ENCODE data around the gene TERT.

TERT gene

GRCh38 chr5:1259806-1260480, 34.9 kb downstream of the TERT start:
- H3K27me3 ChIP-seq (ENCODE audit: insufficient read depth, low read length, poor library complexity) = no peaks in the 10 kb centered on the region
- H3K79me1 ChIP-seq (ENCODE audit: low read length) = no peaks in the 10 kb centered on the region
- no peaks in the 10 kb centered on the region for H3K4me1 ChIP-seq (ENCODE audit: control insufficient read depth, low read depth, low read length)
- no peak overlapping the region for H3K23ac ChIP-seq (ENCODE audit: low read length)
- H3K18ac ChIP-seq (ENCODE audit: low read length) = no peak overlapping the region
- H2BK15ac ChIP-seq (replicated peaks; ENCODE audit: low read depth) = no peak overlapping the region
- H2BK5ac ChIP-seq (ENCODE audit: low read length) = no peak overlapping the region
- H2BK120ac ChIP-seq (ENCODE audit: low read depth, low read length) = no peak overlapping the region
- no peak overlapping the region for H4K8ac ChIP-seq (ENCODE audit: low read depth, low read length)
- no peak overlapping the region for H3K4me3 ChIP-seq (ENCODE audit: low read length)
- no peak overlapping the region for H3K56ac ChIP-seq (ENCODE audit: low read length)
- DNase-seq = no peak
- H3K9ac ChIP-seq (ENCODE audit: low read length) = no peak overlapping the region
- H3K4me2 ChIP-seq (ENCODE audit: low read length) = no peak overlapping the region
- H3K27ac ChIP-seq (ENCODE audit: low read depth, low read length) = no peak overlapping the region
- H2AK5ac ChIP-seq (ENCODE audit: low read length) = no peak overlapping the region
- no peak overlapping the region for H3K4ac ChIP-seq (ENCODE audit: low read depth, low read length)
- H3K79me2 ChIP-seq (ENCODE audit: control insufficient read depth, insufficient read depth, low read length) = no peaks in the 10 kb centered on the region
- no peak overlapping the region for H4K5ac ChIP-seq (ENCODE audit: low read length)
- H3K36me3 ChIP-seq (ENCODE audit: control insufficient read depth, insufficient read depth, low read length) = no peaks in the 10 kb centered on the region
- WGBS (ENCODE audit: extremely low coverage, insufficient coverage, low lambda C conversion rate) = no CpG with 5 or more reads among the region's 23 CpGs

DNA sequence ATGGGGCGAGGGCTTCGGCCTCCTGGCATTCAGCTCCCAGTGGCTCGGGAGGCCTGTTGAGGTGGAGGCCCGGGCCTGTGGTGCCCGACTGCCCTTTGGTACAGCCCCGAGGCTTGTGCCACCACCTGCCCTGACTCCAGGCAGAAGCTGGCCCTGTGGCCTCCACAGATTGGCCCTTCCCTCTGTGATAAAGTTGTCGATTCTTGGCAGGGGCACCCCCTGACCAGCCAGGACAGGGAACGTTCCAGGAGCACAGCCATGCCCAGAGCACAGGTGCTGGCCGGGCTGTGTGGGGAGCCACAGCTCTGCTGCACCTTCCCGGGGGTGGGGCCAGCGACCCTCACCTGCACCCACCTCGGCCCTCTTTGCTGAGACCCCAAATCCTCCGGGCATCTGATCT, 37.0 kb downstream of the TERT start:
- Histone ChIP-seq H2AK5ac (ENCODE audit: low read length) (no peak overlapping the region), H3K56ac (ENCODE audit: low read length) (no peak overlapping the region), H4K5ac (ENCODE audit: low read length) (no peak overlapping the region), H2BK15ac (replicated peaks; ENCODE audit: low read depth) (no peak overlapping the region), H3K4me2 (ENCODE audit: low read length) (no peak overlapping the region), H3K9ac (ENCODE audit: low read length) (no peak overlapping the region), H3K23ac (ENCODE audit: low read length) (no peak overlapping the region), H4K8ac (ENCODE audit: low read depth, low read length) (no peak overlapping the region), H3K79me2 (ENCODE audit: control insufficient read depth, insufficient read depth, low read length) (no peaks in the 10 kb centered on the region), H3K27ac (ENCODE audit: low read depth, low read length) (no peak overlapping the region), H2BK5ac (ENCODE audit: low read length) (no peak overlapping the region), H3K79me1 (ENCODE audit: low read length) (no peaks in the 10 kb centered on the region), H3K18ac (ENCODE audit: low read length) (no peak overlapping the region), H3K4me1 (ENCODE audit: control insufficient read depth, low read depth, low read length) (no peaks in the 10 kb centered on the region), H3K4me3 (ENCODE audit: low read length) (no peak overlapping the region), H3K4ac (ENCODE audit: low read depth, low read length) (no peak overlapping the region), H3K36me3 (ENCODE audit: control insufficient read depth, insufficient read depth, low read length) (no peaks in the 10 kb centered on the region), H3K27me3 (ENCODE audit: insufficient read depth, low read length, poor library complexity) (no peaks in the 10 kb centered on the region), H2BK120ac (ENCODE audit: low read depth, low read length) (no peak overlapping the region)
- WGBS (ENCODE audit: extremely low coverage, insufficient coverage, low lambda C conversion rate) = no CpG with 5 or more reads among the region's 13 CpGs
- no peak for DNase-seq

DNA sequence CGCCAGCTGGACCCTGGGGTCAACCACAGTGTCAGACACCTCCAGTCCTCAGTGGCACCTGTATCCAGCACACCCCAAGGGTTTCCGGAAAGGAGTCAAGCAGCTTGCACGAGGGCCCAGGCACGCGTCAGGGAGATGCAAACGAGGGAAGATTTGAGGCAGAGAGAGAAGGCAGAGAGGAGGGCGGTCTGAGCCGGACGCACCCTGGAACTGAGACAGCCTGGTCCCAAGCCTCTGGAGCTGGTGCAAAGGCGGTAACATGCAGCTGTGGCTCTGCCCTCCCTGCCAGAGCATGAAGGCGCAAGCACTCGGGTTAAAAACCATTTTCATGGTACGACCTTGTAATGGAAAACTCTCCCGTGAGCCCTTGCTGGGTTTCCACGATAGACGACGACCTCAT, 37.5 kb downstream of the TERT start:
- Histone ChIP-seq H2BK5ac (ENCODE audit: low read length) (no peak overlapping the region), H3K4me2 (ENCODE audit: low read length) (no peak overlapping the region), H3K36me3 (ENCODE audit: control insufficient read depth, insufficient read depth, low read length) (no peaks in the 10 kb centered on the region), H3K9ac (ENCODE audit: low read length) (no peak overlapping the region), H4K5ac (ENCODE audit: low read length) (no peak overlapping the region), H3K56ac (ENCODE audit: low read length) (no peak overlapping the region), H3K18ac (ENCODE audit: low read length) (no peak overlapping the region), H3K79me1 (ENCODE audit: low read length) (no peaks in the 10 kb centered on the region), H2AK5ac (ENCODE audit: low read length) (no peak overlapping the region), H2BK120ac (ENCODE audit: low read depth, low read length) (no peak overlapping the region), H4K8ac (ENCODE audit: low read depth, low read length) (no peak overlapping the region), H3K4me3 (ENCODE audit: low read length) (no peak overlapping the region), H3K4ac (ENCODE audit: low read depth, low read length) (no peak overlapping the region), H3K4me1 (ENCODE audit: control insufficient read depth, low read depth, low read length) (no peaks in the 10 kb centered on the region), H3K79me2 (ENCODE audit: control insufficient read depth, insufficient read depth, low read length) (no peaks in the 10 kb centered on the region), H2BK15ac (replicated peaks; ENCODE audit: low read depth) (no peak overlapping the region), H3K27ac (ENCODE audit: low read depth, low read length) (no peak overlapping the region), H3K23ac (ENCODE audit: low read length) (no peak overlapping the region), H3K27me3 (ENCODE audit: insufficient read depth, low read length, poor library complexity) (no peaks in the 10 kb centered on the region)
- WGBS (ENCODE audit: extremely low coverage, insufficient coverage, low lambda C conversion rate) = no CpG with 5 or more reads among the region's 17 CpGs
- DNase-seq = no peak

GRCh38 chr5:1256776-1257175, 38.1 kb downstream of the TERT start:
- Histone ChIP-seq H4K8ac (ENCODE audit: low read depth, low read length) (no peak overlapping the region), H3K36me3 (ENCODE audit: control insufficient read depth, insufficient read depth, low read length) (no peaks in the 10 kb centered on the region), H3K18ac (ENCODE audit: low read length) (no peak overlapping the region), H3K27ac (ENCODE audit: low read depth, low read length) (no peak overlapping the region), H3K4ac (ENCODE audit: low read depth, low read length) (no peak overlapping the region), H3K27me3 (ENCODE audit: insufficient read depth, low read length, poor library complexity) (no peaks in the 10 kb centered on the region), H3K23ac (ENCODE audit: low read length) (no peak overlapping the region), H3K4me3 (ENCODE audit: low read length) (no peak overlapping the region), H3K79me1 (ENCODE audit: low read length) (no peaks in the 10 kb centered on the region), H2BK5ac (ENCODE audit: low read length) (no peak overlapping the region), H3K4me2 (ENCODE audit: low read length) (no peak overlapping the region), H3K4me1 (ENCODE audit: control insufficient read depth, low read depth, low read length) (no peaks in the 10 kb centered on the region), H3K9ac (ENCODE audit: low read length) (no peak overlapping the region), H3K79me2 (ENCODE audit: control insufficient read depth, insufficient read depth, low read length) (no peaks in the 10 kb centered on the region), H2BK15ac (replicated peaks; ENCODE audit: low read depth) (no peak overlapping the region), H2AK5ac (ENCODE audit: low read length) (no peak overlapping the region), H4K5ac (ENCODE audit: low read length) (no peak overlapping the region), H2BK120ac (ENCODE audit: low read depth, low read length) (no peak overlapping the region), H3K56ac (ENCODE audit: low read length) (no peak overlapping the region)
- DNase-seq = no peak
- WGBS (ENCODE audit: extremely low coverage, insufficient coverage, low lambda C conversion rate) = no CpG with 5 or more reads among the region's 23 CpGs

GRCh38 chr5:1255081-1255561, 39.7 kb downstream of the TERT start:
- H3K23ac ChIP-seq (ENCODE audit: low read length) = no peak overlapping the region
- no peak overlapping the region for H2BK15ac ChIP-seq (replicated peaks; ENCODE audit: low read depth)
- no peaks in the 10 kb centered on the region for H3K27me3 ChIP-seq (ENCODE audit: insufficient read depth, low read length, poor library complexity)
- H4K5ac ChIP-seq (ENCODE audit: low read length) = no peak overlapping the region
- no peak overlapping the region for H3K18ac ChIP-seq (ENCODE audit: low read length)
- H2AK5ac ChIP-seq (ENCODE audit: low read length) = no peak overlapping the region
- H3K4me2 ChIP-seq (ENCODE audit: low read length) = no peak overlapping the region
- no peak overlapping the region for H2BK120ac ChIP-seq (ENCODE audit: low read depth, low read length)
- no peaks in the 10 kb centered on the region for H3K36me3 ChIP-seq (ENCODE audit: control insufficient read depth, insufficient read depth, low read length)
- no peaks in the 10 kb centered on the region for H3K79me1 ChIP-seq (ENCODE audit: low read length)
- no peak overlapping the region for H2BK5ac ChIP-seq (ENCODE audit: low read length)
- H3K9ac ChIP-seq (ENCODE audit: low read length) = no peak overlapping the region
- no peaks in the 10 kb centered on the region for H3K79me2 ChIP-seq (ENCODE audit: control insufficient read depth, insufficient read depth, low read length)
- H3K27ac ChIP-seq (ENCODE audit: low read depth, low read length) = no peak overlapping the region
- WGBS (ENCODE audit: extremely low coverage, insufficient coverage, low lambda C conversion rate) = no CpG with 5 or more reads among the region's 16 CpGs
- no peak overlapping the region for H3K4me3 ChIP-seq (ENCODE audit: low read length)
- H3K4me1 ChIP-seq (ENCODE audit: control insufficient read depth, low read depth, low read length) = no peaks in the 10 kb centered on the region
- DNase-seq = no peak
- no peak overlapping the region for H3K4ac ChIP-seq (ENCODE audit: low read depth, low read length)
- H3K56ac ChIP-seq (ENCODE audit: low read length) = no peak overlapping the region
- H4K8ac ChIP-seq (ENCODE audit: low read depth, low read length) = no peak overlapping the region

DNA sequence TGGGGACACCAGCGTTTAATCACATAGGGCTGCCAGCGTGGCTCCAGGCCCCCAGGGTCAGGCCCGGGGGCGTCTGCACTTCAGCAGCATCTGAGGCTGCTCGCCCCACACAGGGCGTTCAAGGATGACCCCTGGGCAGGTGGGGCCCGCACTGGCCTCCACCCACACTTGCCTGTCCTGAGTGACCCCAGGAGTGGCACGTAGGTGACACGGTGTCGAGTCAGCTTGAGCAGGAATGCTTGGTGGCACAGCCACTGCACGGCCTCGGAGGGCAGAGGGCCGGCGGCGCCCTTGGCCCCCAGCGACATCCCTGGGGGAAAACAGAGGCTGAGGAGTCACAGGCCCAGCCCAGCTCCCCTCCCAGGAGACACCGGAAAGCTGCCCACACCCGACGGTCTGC, 40.7 kb downstream of the TERT start:
- H2BK120ac ChIP-seq (ENCODE audit: low read depth, low read length) = no peak overlapping the region
- H3K27me3 ChIP-seq (ENCODE audit: insufficient read depth, low read length, poor library complexity) = no peaks in the 10 kb centered on the region
- no CpG with 5 or more reads among the region's 19 CpGs for WGBS (ENCODE audit: extremely low coverage, insufficient coverage, low lambda C conversion rate)
- H3K23ac ChIP-seq (ENCODE audit: low read length) = no peak overlapping the region
- no peak overlapping the region for H2BK15ac ChIP-seq (replicated peaks; ENCODE audit: low read depth)
- no peak overlapping the region for H3K4me2 ChIP-seq (ENCODE audit: low read length)
- H4K5ac ChIP-seq (ENCODE audit: low read length) = no peak overlapping the region
- no peaks in the 10 kb centered on the region for H3K4me1 ChIP-seq (ENCODE audit: control insufficient read depth, low read depth, low read length)
- H2AK5ac ChIP-seq (ENCODE audit: low read length) = no peak overlapping the region
- no peaks in the 10 kb centered on the region for H3K79me2 ChIP-seq (ENCODE audit: control insufficient read depth, insufficient read depth, low read length)
- no peak overlapping the region for H3K27ac ChIP-seq (ENCODE audit: low read depth, low read length)
- H3K18ac ChIP-seq (ENCODE audit: low read length) = no peak overlapping the region
- no peak overlapping the region for H2BK5ac ChIP-seq (ENCODE audit: low read length)
- no peak overlapping the region for H3K9ac ChIP-seq (ENCODE audit: low read length)
- H3K36me3 ChIP-seq (ENCODE audit: control insufficient read depth, insufficient read depth, low read length) = no peaks in the 10 kb centered on the region
- H4K8ac ChIP-seq (ENCODE audit: low read depth, low read length) = no peak overlapping the region
- no peak overlapping the region for H3K4ac ChIP-seq (ENCODE audit: low read depth, low read length)
- no peak overlapping the region for H3K56ac ChIP-seq (ENCODE audit: low read length)
- H3K4me3 ChIP-seq (ENCODE audit: low read length) = no peak overlapping the region
- no peak for DNase-seq
- H3K79me1 ChIP-seq (ENCODE audit: low read length) = no peaks in the 10 kb centered on the region

Measured in mesendoderm (in vitro differentiated cells).